Stimulated activated CD4-positive, alpha-beta T cell treated with anti-CD3 and anti-CD28 coated beads, Interleukin-2, amount 100 ng/mL, for 4 hours (primary cell): ENCODE data around the gene C9orf78.
A peak's percentile ranks its signal among the peaks of the same experiment; 100 is the strongest.

Source experiments
- DNase-seq: peaks from one replicate; pipeline ENCODE4 v3.0.0-alpha.2; 2020; ENCODE audit warnings: low read depth

C9orf78 gene

GRCh38 chr9:129835128-129835859, at the start of gene C9orf78, which contains the start of gene USP20:
Gene C9orf78, minus strand, starts transcription at chr9:129835275. Its CDS starts 54 bp downstream, at chr9:129835221.
Gene USP20, plus strand, starts transcription at chr9:129835458. Its CDS starts 17,098 bp downstream, at chr9:129852556.
- DNase-seq = peak; percentile 97

GRCh38 chr9:129884220-129885017, 49.3 kb upstream of the C9orf78 start:
- peak; percentile 96 for DNase-seq

- no peak for DNase-seq
Measured at GRCh38 chr9:129881547-129882324, 46.7 kb upstream of the C9orf78 start.

- no peak for DNase-seq
Measured at GRCh38 chr9:129880654-129881546, 45.8 kb upstream of the C9orf78 start.

DNA sequence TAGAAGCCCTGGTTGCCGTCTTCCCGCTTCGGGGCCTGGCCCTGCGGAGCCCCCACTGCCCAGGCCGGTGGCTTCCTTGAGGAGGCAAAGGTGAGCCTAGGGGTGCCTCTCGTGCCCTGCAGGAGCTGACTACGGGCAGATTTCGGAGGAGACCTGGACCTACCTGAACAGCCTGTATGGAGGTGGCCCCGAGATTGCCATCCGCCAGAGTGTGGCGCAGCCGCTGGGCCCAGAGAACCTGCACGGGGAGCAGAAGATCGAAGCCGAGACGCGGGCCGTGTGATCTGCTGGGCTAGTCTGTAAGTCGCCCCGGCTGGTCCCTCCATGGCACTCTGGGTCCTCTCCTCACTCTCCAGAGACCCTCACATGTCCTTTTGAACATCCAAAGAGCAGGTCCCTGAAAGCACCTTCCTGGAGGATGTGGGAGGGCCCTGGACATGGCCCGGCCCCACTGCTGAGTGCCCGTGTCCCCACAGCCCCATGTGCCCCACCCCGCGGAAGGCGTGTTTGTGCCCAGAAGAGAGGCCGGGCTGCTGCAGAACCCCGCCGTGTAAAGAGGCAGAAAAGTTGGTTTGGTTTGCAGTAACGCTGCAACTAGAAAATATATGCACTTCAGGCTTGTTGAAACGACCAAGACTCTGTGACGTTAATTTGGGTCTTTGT, 45.0 kb upstream of the C9orf78 start:
- DNase-seq = no peak

DNA sequence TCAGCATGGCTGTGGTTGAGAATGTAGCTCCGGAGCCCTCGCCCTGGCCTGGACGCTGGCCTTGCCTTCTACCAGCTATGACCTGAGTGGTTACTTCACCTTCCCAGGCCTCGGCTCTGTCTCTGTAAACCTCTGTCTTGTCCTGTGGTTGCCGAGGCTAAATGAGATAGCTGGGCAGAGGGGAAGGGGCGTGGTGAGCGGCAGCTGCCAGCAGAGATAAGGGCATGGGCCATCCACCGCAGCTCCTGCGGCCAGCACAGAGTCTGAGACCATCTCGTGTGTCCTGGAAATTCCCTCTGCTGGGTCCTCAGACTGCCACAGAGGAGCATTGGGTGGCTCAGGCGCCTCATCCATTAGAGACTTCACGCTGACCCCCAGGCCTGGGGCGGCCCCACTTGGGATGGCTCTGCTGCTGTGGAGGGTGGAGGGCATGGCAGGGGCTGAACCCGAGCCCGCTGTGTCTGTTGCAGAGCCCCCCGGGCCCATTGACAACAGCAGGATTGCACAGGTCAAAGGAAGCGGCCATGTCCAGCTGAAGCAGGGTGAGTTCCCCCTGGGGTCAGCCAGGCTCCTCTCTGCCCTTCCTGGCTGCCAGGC, 44.1 kb upstream of the C9orf78 start:
- no peak for DNase-seq

- no peak for DNase-seq
Measured at GRCh38 chr9:129878291-129878690, 43.2 kb upstream of the C9orf78 start.

DNA sequence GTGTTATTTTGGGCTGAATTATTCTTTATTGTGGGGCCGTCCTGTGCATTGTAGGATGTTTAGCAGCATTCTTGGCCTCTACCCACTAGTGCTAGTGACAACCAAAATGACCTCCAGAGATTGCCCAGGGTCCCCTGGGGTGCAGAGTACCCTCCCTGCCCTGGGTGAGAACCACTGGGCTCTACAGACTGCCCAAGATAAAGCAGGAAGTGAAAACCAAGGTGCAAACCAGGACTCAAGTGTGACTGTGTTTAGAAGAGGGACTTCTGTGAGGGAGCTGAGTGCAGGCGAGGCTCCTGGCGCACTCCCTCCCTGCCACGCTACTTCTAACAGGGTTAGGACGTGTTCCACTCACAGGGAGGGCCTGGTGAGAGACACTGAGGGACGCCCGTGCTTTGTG, 41.7 kb upstream of the C9orf78 start:
- DNase-seq = no peak

DNA sequence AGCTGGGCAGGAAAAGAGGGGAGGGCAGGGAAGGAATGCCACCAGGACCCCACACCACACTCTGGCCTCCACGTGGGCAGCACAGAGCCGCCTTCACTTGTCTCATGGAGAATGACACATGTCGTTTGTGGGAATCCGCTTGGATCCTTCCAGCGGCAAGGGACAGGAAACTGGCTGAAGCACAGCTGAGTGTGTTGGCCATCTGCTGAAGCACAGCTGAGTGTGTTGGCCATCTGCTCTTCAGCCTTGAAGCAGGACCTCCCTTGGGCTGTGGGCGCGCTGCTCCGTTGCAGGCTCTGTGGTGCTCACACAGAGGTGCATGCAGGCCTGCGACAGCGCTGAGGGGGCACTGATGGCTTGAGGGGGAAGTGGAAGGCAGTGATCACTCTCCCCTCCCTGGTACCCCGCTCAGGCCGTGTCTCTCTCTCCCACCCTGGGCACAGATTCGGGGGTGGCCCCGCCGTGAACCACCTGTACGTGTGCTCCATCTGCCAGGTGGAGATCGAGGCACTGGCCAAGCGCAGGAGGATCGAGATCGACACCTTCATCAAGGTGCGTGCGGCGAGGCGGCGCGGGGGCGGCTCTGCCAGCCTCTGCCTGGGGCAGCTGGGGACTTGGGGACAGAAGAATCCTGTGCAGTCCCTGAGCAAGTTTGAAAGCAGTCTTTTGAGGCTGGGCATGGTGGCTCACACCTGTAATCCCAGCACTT, 40.8 kb upstream of the C9orf78 start:
- DNase-seq = no peak

DNA sequence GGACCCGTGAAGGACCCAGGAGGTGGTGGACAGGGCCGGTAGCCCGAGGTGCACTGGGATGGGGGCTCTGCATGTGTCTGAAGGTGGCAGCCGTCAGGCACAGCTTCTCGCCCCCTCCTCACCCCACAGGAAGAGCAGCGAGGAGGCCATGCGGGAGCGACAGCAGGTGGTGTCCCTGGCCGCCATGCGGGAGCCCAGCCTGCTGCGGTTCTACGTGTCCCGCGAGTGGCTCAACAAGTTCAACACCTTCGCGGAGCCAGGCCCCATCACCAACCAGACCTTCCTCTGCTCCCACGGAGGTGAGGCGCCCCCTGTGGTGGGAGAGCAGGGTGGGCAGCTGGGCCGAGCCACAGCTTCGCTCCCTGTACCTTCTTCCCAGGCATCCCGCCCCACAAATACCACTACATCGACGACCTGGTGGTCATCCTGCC, 40.1 kb upstream of the C9orf78 start:
- DNase-seq = no peak

- no peak for DNase-seq
Measured at GRCh38 chr9:129874261-129875101, 39.4 kb upstream of the C9orf78 start.

DNA sequence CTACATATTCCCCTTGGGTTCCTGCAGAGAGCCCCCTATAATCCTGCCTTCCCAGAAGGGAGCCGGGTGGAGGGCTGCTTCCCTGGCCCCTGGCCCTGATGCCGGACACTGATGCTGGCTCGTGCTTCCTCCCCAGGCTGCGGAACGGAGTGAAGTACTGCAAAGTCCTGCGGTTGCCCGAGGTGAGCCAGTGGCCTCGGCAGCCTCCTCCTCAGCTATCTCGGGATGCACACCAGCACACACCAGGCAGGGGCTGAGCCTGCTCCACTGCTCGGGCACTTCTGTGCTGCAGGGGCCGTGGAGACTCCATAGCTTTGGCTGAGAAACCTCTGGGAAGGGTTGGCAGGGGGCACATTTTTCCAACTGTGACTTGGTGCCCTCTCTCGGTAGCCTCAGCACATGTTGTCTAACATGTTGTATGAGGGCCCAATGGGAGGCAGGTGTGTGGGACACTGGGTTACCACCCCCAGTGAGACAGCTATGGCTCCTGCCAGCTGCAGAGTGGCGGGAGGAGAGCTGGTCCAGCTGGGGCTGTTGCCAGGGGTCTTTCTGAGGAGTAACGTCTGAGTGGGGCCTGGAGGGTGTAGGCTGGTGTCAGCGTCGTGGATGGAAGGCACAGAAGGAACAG, 38.6 kb upstream of the C9orf78 start:
- no peak for DNase-seq

- DNase-seq = no peak
Measured at GRCh38 chr9:129871046-129871445, 36.0 kb upstream of the C9orf78 start.

- DNase-seq = no peak
Measured at GRCh38 chr9:129869585-129870501, 34.8 kb upstream of the C9orf78 start.

DNA sequence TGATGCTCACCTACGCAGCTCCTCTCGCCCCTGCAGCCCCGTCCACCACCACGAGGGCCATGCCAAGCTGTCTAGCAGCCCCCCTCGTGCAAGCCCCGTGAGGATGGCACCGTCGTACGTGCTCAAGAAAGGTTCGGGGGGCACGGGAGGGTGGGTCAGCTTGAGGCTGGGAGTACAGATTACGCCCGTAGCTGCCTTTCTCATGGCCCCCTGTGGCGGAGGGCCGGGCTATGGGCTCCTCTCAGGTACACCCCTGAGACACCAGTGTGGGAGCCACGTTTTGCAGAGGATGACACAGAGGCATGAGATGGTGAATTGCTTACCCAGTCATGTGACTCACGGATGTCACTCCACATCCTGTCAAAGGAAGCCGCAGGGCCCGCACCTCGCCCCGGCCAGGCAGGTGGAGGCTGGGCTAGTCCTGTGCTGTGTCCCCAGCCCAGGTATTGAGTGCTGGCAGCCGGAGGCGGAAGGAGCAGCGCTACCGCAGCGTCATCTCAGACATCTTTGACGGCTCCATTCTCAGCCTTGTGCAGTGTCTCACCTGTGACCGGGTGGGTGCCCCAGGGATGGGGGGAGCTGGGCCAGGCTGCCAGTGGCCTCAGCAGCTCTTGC, 33.9 kb upstream of the C9orf78 start:
- peak; percentile 87 for DNase-seq

DNA sequence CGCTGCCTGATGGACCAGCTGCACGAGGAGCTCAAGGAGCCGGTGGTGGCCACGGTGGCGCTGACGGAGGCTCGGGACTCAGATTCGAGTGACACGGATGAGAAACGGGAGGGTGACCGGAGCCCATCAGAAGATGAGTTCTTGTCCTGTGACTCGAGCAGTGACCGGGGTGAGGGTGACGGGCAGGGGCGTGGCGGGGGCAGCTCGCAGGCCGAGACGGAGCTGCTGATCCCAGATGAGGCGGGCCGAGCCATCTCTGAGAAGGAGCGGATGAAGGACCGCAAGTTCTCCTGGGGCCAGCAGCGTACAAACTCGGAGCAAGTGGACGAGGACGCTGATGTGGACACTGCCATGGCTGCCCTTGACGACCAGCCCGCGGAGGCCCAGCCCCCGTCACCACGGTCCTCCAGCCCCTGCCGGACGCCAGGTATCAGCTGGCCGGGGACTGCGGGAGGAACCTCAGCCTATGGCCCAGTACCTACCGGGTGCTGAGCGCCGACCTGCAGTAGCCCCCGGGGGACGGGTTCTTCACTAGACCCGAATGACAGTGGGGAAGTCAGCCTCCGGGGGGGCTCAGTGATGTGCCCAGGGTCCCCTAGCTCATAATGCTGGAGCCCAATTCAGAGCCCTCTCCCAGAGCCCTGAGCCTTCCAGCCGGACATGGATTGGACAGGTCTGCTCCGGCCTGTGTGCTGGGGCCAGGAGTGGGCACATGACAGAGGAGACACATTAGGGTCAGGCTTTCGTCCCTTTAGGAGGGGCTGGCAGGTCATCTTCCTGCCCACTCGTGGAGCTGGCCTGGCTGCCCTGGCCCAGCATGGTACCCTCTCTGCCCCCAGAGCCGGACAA, 33.2 kb upstream of the C9orf78 start:
- no peak for DNase-seq
